Mesothelial cell of epicardium (in vitro differentiated cells): ENCODE results near the gene MLLT3. TPM values are rescaled to one million over a fixed set of nuclear protein-coding genes. Genes with fewer than 3 reads are reported as not detected.

Experiments
- DNase-seq, 2 experiments: peaks; one replicate each; pipeline ENCODE4 v3.0.0; 2021; ENCODE audit warnings: low spot score in 2 of 2; ENCODE audit not compliant: unreplicated experiment in 2 of 2
- H3K27ac Mint-ChIP-seq: 2 replicates; pipeline ENCODE4 v1.8.0; 2021; ENCODE audit warnings: mixed read lengths
- H3K27me3 Mint-ChIP-seq: 2 replicates; pipeline ENCODE4 v1.8.0; 2021; ENCODE audit warnings: low read depth, mixed read lengths
- H3K36me3 Mint-ChIP-seq: 2 replicates; pipeline ENCODE4 v1.8.0; 2021; ENCODE audit warnings: mixed read lengths
- H3K4me1 Mint-ChIP-seq: 2 replicates; pipeline ENCODE4 v1.8.0; 2021; ENCODE audit warnings: mixed read lengths
- H3K4me3 Mint-ChIP-seq: 2 replicates; pipeline ENCODE4 v1.8.0; 2021; ENCODE audit warnings: mild to moderate bottlenecking, moderate library complexity, mixed read lengths
- H3K9me3 Mint-ChIP-seq: 2 replicates; pipeline ENCODE4 v1.8.0; 2021; ENCODE audit warnings: mixed read lengths
- total RNA-seq: library from RNA; stranded (reverse); gene quantifications from 3 replicates; pipeline ENCODE4 v1.2.1, GENCODE V29; 2021
- TF ChIP-seq, protein P1 (sequence below): fragments of 200-600 bp; sonication (generic); IDR thresholded peaks from one replicate; pipeline ENCODE4 v1.5.0; 2021; ENCODE audit warnings: antibody characterized with exemption; ENCODE audit not compliant: unreplicated experiment

Gene MLLT3
- total RNA-seq, 1 donor from 2014 or later = 45.8 TPM

DNA sequence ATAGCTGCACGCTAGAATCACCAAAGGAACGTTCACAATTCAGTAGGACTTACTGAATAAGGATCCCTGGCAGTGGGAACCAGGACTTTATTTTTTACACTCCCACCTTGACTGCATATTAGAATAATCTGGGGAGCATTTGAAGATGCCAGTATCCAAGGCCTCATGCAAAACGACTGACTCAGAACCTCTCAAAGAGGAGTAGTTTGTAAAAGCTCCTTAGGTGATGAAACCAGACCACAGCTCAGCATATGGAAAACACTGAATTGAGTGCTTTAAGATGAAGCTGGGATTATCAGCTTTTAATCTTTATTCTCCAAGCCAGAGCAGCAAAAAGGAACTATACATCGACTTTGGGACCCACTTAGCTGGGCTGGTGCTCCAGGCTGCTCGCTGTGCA lies 288.3 kb downstream of the MLLT3 start:
- H3K9me3 Mint-ChIP-seq = peaks cover 13% of the 10 kb centered on the region
- H3K4me1 Mint-ChIP-seq = no peaks in the 10 kb centered on the region
- peaks cover 2% of the 10 kb centered on the region for H3K36me3 Mint-ChIP-seq
- no peak for DNase-seq
- H3K27me3 Mint-ChIP-seq = peaks cover 3% of the 10 kb centered on the region
- H3K27ac Mint-ChIP-seq = no peak overlapping the region
- TF ChIP-seq, protein P1, sequence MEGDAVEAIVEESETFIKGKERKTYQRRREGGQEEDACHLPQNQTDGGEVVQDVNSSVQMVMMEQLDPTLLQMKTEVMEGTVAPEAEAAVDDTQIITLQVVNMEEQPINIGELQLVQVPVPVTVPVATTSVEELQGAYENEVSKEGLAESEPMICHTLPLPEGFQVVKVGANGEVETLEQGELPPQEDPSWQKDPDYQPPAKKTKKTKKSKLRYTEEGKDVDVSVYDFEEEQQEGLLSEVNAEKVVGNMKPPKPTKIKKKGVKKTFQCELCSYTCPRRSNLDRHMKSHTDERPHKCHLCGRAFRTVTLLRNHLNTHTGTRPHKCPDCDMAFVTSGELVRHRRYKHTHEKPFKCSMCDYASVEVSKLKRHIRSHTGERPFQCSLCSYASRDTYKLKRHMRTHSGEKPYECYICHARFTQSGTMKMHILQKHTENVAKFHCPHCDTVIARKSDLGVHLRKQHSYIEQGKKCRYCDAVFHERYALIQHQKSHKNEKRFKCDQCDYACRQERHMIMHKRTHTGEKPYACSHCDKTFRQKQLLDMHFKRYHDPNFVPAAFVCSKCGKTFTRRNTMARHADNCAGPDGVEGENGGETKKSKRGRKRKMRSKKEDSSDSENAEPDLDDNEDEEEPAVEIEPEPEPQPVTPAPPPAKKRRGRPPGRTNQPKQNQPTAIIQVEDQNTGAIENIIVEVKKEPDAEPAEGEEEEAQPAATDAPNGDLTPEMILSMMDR = no peak
- no peak overlapping the region for H3K4me3 Mint-ChIP-seq

DNA sequence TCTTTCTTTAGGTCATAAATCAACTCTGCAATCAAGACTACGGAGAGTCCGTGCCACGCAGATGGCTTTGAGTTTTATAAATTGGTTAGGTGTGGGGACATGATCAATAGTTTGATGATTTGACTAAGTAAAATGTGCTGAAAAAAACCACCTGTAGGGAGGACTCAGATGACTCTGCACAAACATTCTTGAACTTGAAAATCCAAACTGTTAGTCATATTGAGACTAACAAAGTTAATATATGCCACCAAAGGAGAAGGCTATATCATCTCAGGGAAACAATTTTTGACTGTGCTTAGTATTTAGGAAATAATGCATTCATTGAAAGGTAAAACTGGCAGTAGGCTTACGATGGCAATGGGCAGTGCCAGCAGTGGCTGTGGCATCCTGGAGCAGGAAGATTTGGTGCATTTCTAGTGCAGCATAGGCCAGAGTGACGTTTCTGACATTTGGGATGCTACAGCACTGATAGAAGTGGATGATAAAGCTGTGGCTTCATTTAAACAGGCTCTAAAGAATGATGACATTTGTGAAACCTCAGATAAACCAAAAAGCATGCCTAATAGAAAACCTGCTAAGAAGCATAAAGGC lies 291.1 kb downstream of the MLLT3 start:
- H3K36me3 Mint-ChIP-seq = peaks cover 2% of the 10 kb centered on the region
- peaks cover 3% of the 10 kb centered on the region for H3K27me3 Mint-ChIP-seq
- H3K9me3 Mint-ChIP-seq = peaks cover 13% of the 10 kb centered on the region
- no peaks in the 10 kb centered on the region for H3K4me1 Mint-ChIP-seq
- no peak overlapping the region for H3K4me3 Mint-ChIP-seq
- DNase-seq = no peak
- no peak overlapping the region for H3K27ac Mint-ChIP-seq
- TF ChIP-seq, protein P1 = no peak

DNA sequence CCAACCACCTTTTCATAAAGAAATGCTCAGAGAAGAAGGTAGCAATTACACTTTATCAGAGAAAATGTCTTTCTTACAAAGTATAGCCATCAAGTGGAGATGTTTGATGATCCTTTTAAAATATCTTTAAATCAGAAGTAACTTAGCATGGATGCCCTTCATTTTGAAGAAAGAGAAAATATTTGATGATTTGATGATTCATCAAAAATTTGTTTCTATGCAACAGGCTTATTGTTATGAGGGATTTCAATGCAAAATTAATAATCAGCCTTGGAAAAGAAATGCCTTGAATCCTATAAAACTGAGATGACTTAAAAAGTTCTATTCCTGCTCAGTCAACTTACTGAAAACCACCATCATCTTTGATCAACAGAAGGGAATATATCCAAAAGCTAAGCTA lies 291.6 kb downstream of the MLLT3 start:
- TF ChIP-seq, protein P1 = no peak
- Mint-ChIP-seq H3K4me3 (no peak overlapping the region), H3K9me3 (peaks cover 13% of the 10 kb centered on the region), H3K4me1 (no peaks in the 10 kb centered on the region), H3K27me3 (peaks cover 3% of the 10 kb centered on the region), H3K27ac (no peak overlapping the region), H3K36me3 (peaks cover 2% of the 10 kb centered on the region)
- DNase-seq = no peak

DNA sequence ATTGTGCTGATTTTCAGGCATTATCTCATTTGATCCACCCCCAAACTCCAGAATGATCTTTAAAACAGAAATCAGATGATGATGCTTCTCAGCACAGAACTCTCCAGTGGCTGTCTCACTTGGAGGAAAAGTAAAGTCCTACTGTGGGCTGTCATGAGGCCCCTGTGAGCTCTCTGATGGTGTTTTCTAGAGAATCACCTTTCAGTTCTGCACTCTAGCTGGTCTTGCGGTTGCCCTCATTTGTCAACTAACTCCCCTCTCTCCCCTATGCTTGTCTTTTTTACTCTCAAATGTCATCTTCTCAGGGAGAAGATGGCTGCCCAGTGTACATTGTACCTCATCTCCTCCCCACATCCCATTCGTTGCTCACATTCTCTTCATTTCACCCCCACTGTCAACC lies 295.8 kb downstream of the MLLT3 start:
- Mint-ChIP-seq H3K4me1 (peaks cover 2% of the 10 kb centered on the region), H3K27me3 (peaks cover 2% of the 10 kb centered on the region), H3K27ac (no peak overlapping the region), H3K36me3 (no peaks in the 10 kb centered on the region), H3K9me3 (no peaks in the 10 kb centered on the region), H3K4me3 (no peak overlapping the region)
- no peak for DNase-seq
- TF ChIP-seq, protein P1 = no peak

DNA sequence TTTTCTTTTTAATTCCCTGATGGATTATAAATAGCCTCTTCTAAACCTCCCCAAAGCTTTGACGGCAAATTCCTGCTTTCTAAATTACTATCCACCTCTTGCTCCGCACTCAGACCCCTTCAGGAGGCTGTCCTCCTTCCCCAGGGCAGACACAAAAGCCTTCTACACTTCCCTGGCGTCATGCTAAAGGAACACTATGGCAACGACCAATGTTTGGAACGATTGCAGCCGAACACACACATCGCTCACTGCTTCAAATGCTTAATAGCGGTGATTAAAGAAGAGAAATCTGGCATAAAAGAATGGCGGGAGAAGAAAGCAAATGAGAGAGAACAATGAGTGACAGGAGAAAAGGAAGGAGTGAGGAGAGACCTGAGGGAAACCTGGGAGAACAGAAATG lies 297.3 kb downstream of the MLLT3 start:
- no peaks in the 10 kb centered on the region for H3K27me3 Mint-ChIP-seq
- TF ChIP-seq, protein P1 = no peak
- H3K4me3 Mint-ChIP-seq = no peak overlapping the region
- H3K36me3 Mint-ChIP-seq = no peaks in the 10 kb centered on the region
- H3K9me3 Mint-ChIP-seq = no peaks in the 10 kb centered on the region
- peaks cover 15% of the 10 kb centered on the region for H3K4me1 Mint-ChIP-seq
- DNase-seq = no peak
- H3K27ac Mint-ChIP-seq = no peak overlapping the region

DNA sequence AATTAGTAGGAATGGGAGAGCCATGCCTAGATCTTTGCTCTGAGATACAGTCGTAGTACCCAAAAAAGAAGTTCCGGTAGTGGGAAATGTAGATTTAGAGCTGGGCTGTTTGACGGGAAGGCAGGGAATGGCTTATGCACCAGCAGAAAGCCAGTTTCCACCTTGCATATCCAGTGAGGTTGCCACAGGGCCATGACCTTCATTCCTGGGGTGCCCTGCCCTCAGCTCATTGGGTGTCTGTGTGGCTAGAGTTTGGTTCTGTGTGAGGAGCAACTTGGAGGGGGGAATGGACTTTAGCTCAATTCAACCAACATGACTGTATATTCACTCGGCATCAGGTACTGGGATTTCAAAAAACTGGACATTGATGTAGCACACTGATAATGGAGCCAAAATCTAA lies 300.1 kb downstream of the MLLT3 start:
- peaks cover 23% of the 10 kb centered on the region for H3K4me1 Mint-ChIP-seq
- TF ChIP-seq, protein P1 = no peak
- no peak overlapping the region for H3K27ac Mint-ChIP-seq
- H3K27me3 Mint-ChIP-seq = no peaks in the 10 kb centered on the region
- no peak overlapping the region for H3K4me3 Mint-ChIP-seq
- no peaks in the 10 kb centered on the region for H3K36me3 Mint-ChIP-seq
- DNase-seq = no peak
- H3K9me3 Mint-ChIP-seq = no peaks in the 10 kb centered on the region
